ENCODE measurements around the gene SGSM2.
"Not testable (repeated sequence)": the region's sequence is repeated elsewhere in the genome, so short reads cannot be mapped to it uniquely, and the experiment has no call there.

DNA sequence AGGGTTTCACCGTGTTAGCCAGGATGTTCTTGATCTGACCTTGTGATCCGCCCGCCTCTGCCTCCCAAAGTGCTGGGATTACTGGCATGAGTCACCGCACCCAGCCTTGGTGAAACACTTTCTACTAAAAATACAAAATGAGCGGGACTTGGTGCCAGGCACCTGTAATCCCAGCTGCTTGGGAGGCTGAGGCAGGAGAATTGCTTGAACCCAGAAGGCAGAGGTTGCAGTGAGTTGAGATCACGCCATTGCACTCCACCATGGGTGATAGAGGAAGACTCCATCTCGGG lies 20.4 kb upstream of the SGSM2 start:
- not testable (repeated sequence) for TF ChIP-seq CTCF, POLR2A, POLR2AphosphoS5 (IDR thresholded peaks at IDR 0.05)

Data from suprapubic skin (tissue), 4 donors.